Liver (tissue), 9 donors: ENCODE data around the gene FZR1. TPM values are rescaled to one million over a fixed set of nuclear protein-coding genes. Genes with fewer than 3 reads are reported as not detected.

Source experiments
- DNase-seq: peaks from one replicate; pipeline ENCODE4 v3.0.0-alpha.2; 2017; ENCODE audit warnings: low spot score
- H3K27ac ChIP-seq, 2 donors: one replicate each; pipeline ENCODE4 v1.7.0; 2013; ENCODE audit warnings: inconsistent platforms in 2 of 2, low read length in 2 of 2, control low read depth in 1 of 2, low read depth in 1 of 2, mild to moderate bottlenecking in 1 of 2
- H3K27me3 ChIP-seq, 4 donors: one replicate each; pipeline versions ENCODE4 v1.6.1 to v1.7.0; 2013; ENCODE audit warnings: low read length in 3 of 4, inconsistent platforms in 1 of 4, mild to moderate bottlenecking in 1 of 4, moderate library complexity in 1 of 4; ENCODE audit not compliant: control insufficient read depth in 4 of 4, insufficient read depth in 4 of 4
- H3K36me3 ChIP-seq, 4 donors: one replicate each; pipeline versions ENCODE4 v1.6.1 to v1.7.0; 2013; ENCODE audit warnings: low read length in 3 of 4, mild to moderate bottlenecking in 3 of 4, low read depth in 1 of 4, moderate library complexity in 1 of 4; ENCODE audit not compliant: control insufficient read depth in 4 of 4, insufficient read depth in 3 of 4
- H3K4me1 ChIP-seq, 4 donors: one replicate each; pipeline versions ENCODE4 v1.6.1 to v1.7.0; 2013; ENCODE audit warnings: low read length in 3 of 4, mild to moderate bottlenecking in 3 of 4, moderate library complexity in 1 of 4; ENCODE audit not compliant: control insufficient read depth in 4 of 4, insufficient read depth in 4 of 4
- H3K4me3 ChIP-seq, 3 donors: one replicate each; pipeline versions ENCODE4 v1.6.1 to v1.7.0; 2013; ENCODE audit warnings: low read length in 3 of 3, control low read depth in 1 of 3, low read depth in 1 of 3, mild to moderate bottlenecking in 1 of 3
- H3K9ac ChIP-seq, 2 donors: one replicate each; pipeline ENCODE4 v1.7.0; 2013; ENCODE audit warnings: low read length in 2 of 2, mild to moderate bottlenecking in 2 of 2, moderate library complexity in 2 of 2, control low read depth in 1 of 2, low read depth in 1 of 2
- H3K9me3 ChIP-seq, 4 donors: one replicate each; pipeline versions ENCODE4 v1.6.1 to v1.7.0; 2013; ENCODE audit warnings: low read length in 3 of 4; ENCODE audit not compliant: control insufficient read depth in 4 of 4
- ATF3 ChIP-seq: IDR thresholded peaks from 2 replicates; pipeline ENCODE4 v1.6.1; 2016; ENCODE audit warnings: antibody characterized with exemption
- EGR1 ChIP-seq, 2 donors: IDR thresholded peaks; 2 replicates each; pipeline ENCODE4 v1.6.1; 2016 to 2018; ENCODE audit warnings: antibody characterized with exemption in 2 of 2, low read depth in 2 of 2
- FOXA1 ChIP-seq: IDR thresholded peaks from 2 replicates; pipeline ENCODE4 v1.6.1; 2016; ENCODE audit warnings: antibody characterized with exemption
- FOXA2 ChIP-seq: IDR thresholded peaks from 2 replicates; pipeline ENCODE4 v1.6.1; 2016; ENCODE audit warnings: antibody characterized with exemption
- GABPA ChIP-seq, 2 donors: IDR thresholded peaks in 1 of 2; conservative IDR thresholded peaks in 1 of 2; 2 replicates each; pipeline ENCODE4 v1.6.1; 2016; ENCODE audit warnings: antibody characterized with exemption in 2 of 2, mild to moderate bottlenecking in 1 of 2, moderate library complexity in 1 of 2
- HNF4G ChIP-seq: IDR thresholded peaks from 2 replicates; pipeline ENCODE4 v1.6.1; 2016; ENCODE audit warnings: antibody characterized with exemption
- JUND ChIP-seq, 2 donors: IDR thresholded peaks; 2 replicates each; pipeline ENCODE4 v1.6.1; 2016; ENCODE audit warnings: antibody characterized with exemption in 2 of 2
- MAX ChIP-seq: IDR thresholded peaks from 2 replicates; pipeline ENCODE4 v1.6.1; 2016; ENCODE audit warnings: antibody characterized with exemption
- NR2F2 ChIP-seq: IDR thresholded peaks from 2 replicates; pipeline ENCODE4 v1.6.1; 2016; ENCODE audit warnings: antibody characterized with exemption
- RXRA ChIP-seq, 2 donors: IDR thresholded peaks; 2 replicates each; pipeline ENCODE4 v1.6.1; 2017 to 2018; ENCODE audit warnings: antibody characterized with exemption in 2 of 2, mild to moderate bottlenecking in 1 of 2
- SP1 ChIP-seq: IDR thresholded peaks from 2 replicates; pipeline ENCODE4 v1.6.1; 2018; ENCODE audit warnings: antibody characterized with exemption, mild to moderate bottlenecking
- WGBS: extraction: QIAGEN DNeasy Blood & Tissue Kit; methylation state at CpG from one replicate; pipeline ENCODE4 v1.1.7; 2013; 5-methylcytosine and 5-hydroxymethylcytosine counted together
- polyA plus RNA-seq, 2 donors: library from polyadenylated mRNA; stranded (reverse) in 1 of 2; unstranded in 1 of 2; fragments of 200-250 nt in 1 of 2; fragments of >200 nt in 1 of 2; fragmentation: Nextera tagmentation in 1 of 2; extraction: Ambion mirVana in 1 of 2; gene quantifications; one replicate each; pipeline versions ENCODE4 v1.2.1 to v1.2.3, GENCODE V29; 2013 to 2015
- total RNA-seq, 2 donors: library from RNA; depleted of rRNA; stranded (reverse); fragments of >200 nt; gene quantifications; one replicate each; pipeline ENCODE4 v1.2.3, GENCODE V29; 2014
- TF ChIP-seq, protein P1 (sequence below): IDR thresholded peaks from 2 replicates; pipeline ENCODE4 v1.6.1; 2016; ENCODE audit warnings: antibody characterized with exemption, mild to moderate bottlenecking
- TF ChIP-seq, protein P2 (sequence below): fragments of 150-350 bp; IDR thresholded peaks from 2 replicates; pipeline ENCODE4 v1.5.1; 2017; ENCODE audit warnings: improper control_type of control experiment, low read depth, low read length; ENCODE audit not compliant: missing input control
- TF ChIP-seq, protein P3 (sequence below): IDR thresholded peaks from 2 replicates; pipeline ENCODE4 v1.6.1; 2016; ENCODE audit warnings: antibody characterized with exemption
- donor health status: healthy.
- donor health status: healthy.
- donor health status: healthy.
- donor health status: healthy.
- donor health status: healthy.

The FZR1 gene
- total and polyA plus RNA-seq, 4 donors: 17.0 to 27.3 (median 20.3) TPM

DNA sequence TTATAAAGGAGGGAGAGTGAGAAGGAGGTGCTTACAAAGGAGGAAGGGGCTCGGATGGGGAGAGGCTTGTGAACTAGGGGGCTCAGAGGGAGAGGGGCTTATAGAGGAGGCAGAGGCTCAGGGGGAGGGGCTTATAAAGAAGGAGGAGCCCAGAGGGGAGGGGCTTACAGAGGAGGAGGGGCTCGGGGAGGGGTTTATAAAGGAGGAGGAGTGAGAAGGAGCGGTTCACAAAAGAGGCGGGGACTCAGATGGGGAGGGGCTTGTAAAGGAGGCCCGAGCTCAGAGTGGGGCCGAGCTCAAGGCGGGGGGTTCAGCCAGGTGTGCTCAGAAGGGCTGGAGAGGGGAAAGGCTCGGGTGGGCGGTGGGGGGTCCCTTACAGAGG, 26.3 kb upstream of the FZR1 start:
- Histone ChIP-seq H3K27ac (no peak overlapping the region), H3K4me3 (peak overlapping the region in 1 of 3 donors; percentile 0), H3K9me3 (no peaks in the 10 kb centered on the region), H3K27me3 (peaks cover 0 to 2% (median 0%) of the 10 kb centered on the region in 4 donors), H3K9ac (no peak overlapping the region), H3K4me1 (no peaks in the 10 kb centered on the region), H3K36me3 (no peaks in the 10 kb centered on the region)
- TF ChIP-seq, protein P1, sequence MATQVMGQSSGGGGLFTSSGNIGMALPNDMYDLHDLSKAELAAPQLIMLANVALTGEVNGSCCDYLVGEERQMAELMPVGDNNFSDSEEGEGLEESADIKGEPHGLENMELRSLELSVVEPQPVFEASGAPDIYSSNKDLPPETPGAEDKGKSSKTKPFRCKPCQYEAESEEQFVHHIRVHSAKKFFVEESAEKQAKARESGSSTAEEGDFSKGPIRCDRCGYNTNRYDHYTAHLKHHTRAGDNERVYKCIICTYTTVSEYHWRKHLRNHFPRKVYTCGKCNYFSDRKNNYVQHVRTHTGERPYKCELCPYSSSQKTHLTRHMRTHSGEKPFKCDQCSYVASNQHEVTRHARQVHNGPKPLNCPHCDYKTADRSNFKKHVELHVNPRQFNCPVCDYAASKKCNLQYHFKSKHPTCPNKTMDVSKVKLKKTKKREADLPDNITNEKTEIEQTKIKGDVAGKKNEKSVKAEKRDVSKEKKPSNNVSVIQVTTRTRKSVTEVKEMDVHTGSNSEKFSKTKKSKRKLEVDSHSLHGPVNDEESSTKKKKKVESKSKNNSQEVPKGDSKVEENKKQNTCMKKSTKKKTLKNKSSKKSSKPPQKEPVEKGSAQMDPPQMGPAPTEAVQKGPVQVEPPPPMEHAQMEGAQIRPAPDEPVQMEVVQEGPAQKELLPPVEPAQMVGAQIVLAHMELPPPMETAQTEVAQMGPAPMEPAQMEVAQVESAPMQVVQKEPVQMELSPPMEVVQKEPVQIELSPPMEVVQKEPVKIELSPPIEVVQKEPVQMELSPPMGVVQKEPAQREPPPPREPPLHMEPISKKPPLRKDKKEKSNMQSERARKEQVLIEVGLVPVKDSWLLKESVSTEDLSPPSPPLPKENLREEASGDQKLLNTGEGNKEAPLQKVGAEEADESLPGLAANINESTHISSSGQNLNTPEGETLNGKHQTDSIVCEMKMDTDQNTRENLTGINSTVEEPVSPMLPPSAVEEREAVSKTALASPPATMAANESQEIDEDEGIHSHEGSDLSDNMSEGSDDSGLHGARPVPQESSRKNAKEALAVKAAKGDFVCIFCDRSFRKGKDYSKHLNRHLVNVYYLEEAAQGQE: no peak
- TF ChIP-seq EGR1 (IDR thresholded peaks at IDR 0.05; ENCODE audit: low read depth in 2 of 2) (no peak), JUND (IDR thresholded peaks at IDR 0.05) (no peak), ATF3 (no peak), MAX (no peak)
- TF ChIP-seq, protein P2, sequence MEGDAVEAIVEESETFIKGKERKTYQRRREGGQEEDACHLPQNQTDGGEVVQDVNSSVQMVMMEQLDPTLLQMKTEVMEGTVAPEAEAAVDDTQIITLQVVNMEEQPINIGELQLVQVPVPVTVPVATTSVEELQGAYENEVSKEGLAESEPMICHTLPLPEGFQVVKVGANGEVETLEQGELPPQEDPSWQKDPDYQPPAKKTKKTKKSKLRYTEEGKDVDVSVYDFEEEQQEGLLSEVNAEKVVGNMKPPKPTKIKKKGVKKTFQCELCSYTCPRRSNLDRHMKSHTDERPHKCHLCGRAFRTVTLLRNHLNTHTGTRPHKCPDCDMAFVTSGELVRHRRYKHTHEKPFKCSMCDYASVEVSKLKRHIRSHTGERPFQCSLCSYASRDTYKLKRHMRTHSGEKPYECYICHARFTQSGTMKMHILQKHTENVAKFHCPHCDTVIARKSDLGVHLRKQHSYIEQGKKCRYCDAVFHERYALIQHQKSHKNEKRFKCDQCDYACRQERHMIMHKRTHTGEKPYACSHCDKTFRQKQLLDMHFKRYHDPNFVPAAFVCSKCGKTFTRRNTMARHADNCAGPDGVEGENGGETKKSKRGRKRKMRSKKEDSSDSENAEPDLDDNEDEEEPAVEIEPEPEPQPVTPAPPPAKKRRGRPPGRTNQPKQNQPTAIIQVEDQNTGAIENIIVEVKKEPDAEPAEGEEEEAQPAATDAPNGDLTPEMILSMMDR: no peak
- TF ChIP-seq, protein P3, sequence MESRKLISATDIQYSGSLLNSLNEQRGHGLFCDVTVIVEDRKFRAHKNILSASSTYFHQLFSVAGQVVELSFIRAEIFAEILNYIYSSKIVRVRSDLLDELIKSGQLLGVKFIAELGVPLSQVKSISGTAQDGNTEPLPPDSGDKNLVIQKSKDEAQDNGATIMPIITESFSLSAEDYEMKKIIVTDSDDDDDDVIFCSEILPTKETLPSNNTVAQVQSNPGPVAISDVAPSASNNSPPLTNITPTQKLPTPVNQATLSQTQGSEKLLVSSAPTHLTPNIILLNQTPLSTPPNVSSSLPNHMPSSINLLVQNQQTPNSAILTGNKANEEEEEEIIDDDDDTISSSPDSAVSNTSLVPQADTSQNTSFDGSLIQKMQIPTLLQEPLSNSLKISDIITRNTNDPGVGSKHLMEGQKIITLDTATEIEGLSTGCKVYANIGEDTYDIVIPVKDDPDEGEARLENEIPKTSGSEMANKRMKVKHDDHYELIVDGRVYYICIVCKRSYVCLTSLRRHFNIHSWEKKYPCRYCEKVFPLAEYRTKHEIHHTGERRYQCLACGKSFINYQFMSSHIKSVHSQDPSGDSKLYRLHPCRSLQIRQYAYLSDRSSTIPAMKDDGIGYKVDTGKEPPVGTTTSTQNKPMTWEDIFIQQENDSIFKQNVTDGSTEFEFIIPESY: no peak
- WGBS: 44% methylated on average over 9 of the region's 9 CpGs
- no peak for DNase-seq

- Histone ChIP-seq H3K27me3 (peaks cover 0 to 2% (median 0%) of the 10 kb centered on the region in 4 donors), H3K27ac (no peak within 1 kb of the TSS), H3K36me3 (no peaks in the 10 kb centered on the region), H3K4me1 (no peaks in the 10 kb centered on the region), H3K4me3 (peak within 1 kb of the TSS in 1 of 3 donors; percentile 0), H3K9ac (no peak within 1 kb of the TSS), H3K9me3 (no peaks in the 10 kb centered on the region)
- DNase-seq: no peak
- WGBS: 40% methylated on average over 27 of the region's 27 CpGs
- TF ChIP-seq NR2F2: no peak
- no peak for TF ChIP-seq HNF4G
- no peak for TF ChIP-seq SP1
- no peak for TF ChIP-seq JUND (IDR thresholded peaks at IDR 0.05)
- TF ChIP-seq, protein P3: no peak
- TF ChIP-seq FOXA1: no peak
- peak; percentile 6 to 30 for TF ChIP-seq RXRA (IDR thresholded peaks at IDR 0.05)
- TF ChIP-seq, protein P1: no peak
- TF ChIP-seq GABPA (IDR thresholded peaks at IDR 0.05 in 1 of 2, conservative IDR thresholded peaks at IDR 0.05 in 1 of 2): no peak
- TF ChIP-seq ATF3: no peak
- TF ChIP-seq EGR1 (IDR thresholded peaks at IDR 0.05; ENCODE audit: low read depth in 2 of 2): no peak
- no peak for TF ChIP-seq FOXA2
Measured at GRCh38 chr19:3480383-3481091, 25.6 kb upstream of the FZR1 start, which contains the start of gene SMIM24. Gene SMIM24, minus strand, starts transcription at chr19:3480525. Its CDS starts 62 bp downstream, at chr19:3480463.
